ENCODE results near the gene C19orf47.
"Not testable (repeated sequence)": the region's sequence is repeated elsewhere in the genome, so short reads cannot be mapped to it uniquely, and the experiment has no call there.

Gene C19orf47

GRCh38 chr19:40344422-40344821, 3.8 kb downstream of the C19orf47 start:
- DNase-seq: no peak

- no peak for DNase-seq
Measured at GRCh38 chr19:40342644-40343311, 5.4 kb downstream of the C19orf47 start.

GRCh38 chr19:40341601-40342482, 6.4 kb downstream of the C19orf47 start:
- no peak for DNase-seq

- no peak for DNase-seq
Measured at GRCh38 chr19:40339018-40339728, 9.0 kb downstream of the C19orf47 start.

- no peak for DNase-seq
Measured at GRCh38 chr19:40337594-40337993, 10.6 kb downstream of the C19orf47 start.

GRCh38 chr19:40337107-40337506, 11.1 kb downstream of the C19orf47 start:
- no peak for DNase-seq

GRCh38 chr19:40336601-40336900, 11.6 kb downstream of the C19orf47 start:
- no peak for DNase-seq

- DNase-seq: no peak
Measured at GRCh38 chr19:40335855-40336600, 12.2 kb downstream of the C19orf47 start.

GRCh38 chr19:40335101-40335500, 13.1 kb downstream of the C19orf47 start:
- no peak for DNase-seq

- not testable (repeated sequence) for DNase-seq
Measured at GRCh38 chr19:40333083-40333482, 15.1 kb downstream of the C19orf47 start.

GRCh38 chr19:40332669-40333068, 15.5 kb downstream of the C19orf47 start:
- no peak for DNase-seq

GRCh38 chr19:40331052-40331451, 17.1 kb downstream of the C19orf47 start:
- no peak for DNase-seq

- no peak for DNase-seq
Measured at GRCh38 chr19:40326201-40326600, 22.0 kb downstream of the C19orf47 start.

GRCh38 chr19:40323705-40324104, 24.5 kb downstream of the C19orf47 start:
- no peak for DNase-seq

GRCh38 chr19:40322951-40323615, 25.1 kb downstream of the C19orf47 start:
- DNase-seq: no peak

GRCh38 chr19:40322271-40322610, 26.0 kb downstream of the C19orf47 start:
- DNase-seq: no peak

GRCh38 chr19:40321566-40322270, 26.5 kb downstream of the C19orf47 start:
- DNase-seq: no peak

GRCh38 chr19:40321076-40321475, 27.1 kb downstream of the C19orf47 start:
- DNase-seq: no peak

GRCh38 chr19:40320558-40320935, 27.6 kb downstream of the C19orf47 start:
- DNase-seq: no peak

- DNase-seq: no peak
Measured at GRCh38 chr19:40317338-40317737, 30.9 kb downstream of the C19orf47 start.

GRCh38 chr19:40315812-40316470, 32.3 kb downstream of the C19orf47 start:
- DNase-seq: no peak
